B cell (primary cell): Measurements from ENCODE around the gene STX11. TPM values are rescaled to one million over a fixed set of nuclear protein-coding genes. Genes with fewer than 3 reads are reported as not detected.

ENCODE experiments used
- ATAC-seq: fragments of 200-7000 bp; cut with Tn5 transposase; one replicate; pipeline ENCODE4 v1.10.0; 2021; ENCODE audit warnings: low read depth, mild to moderate bottlenecking, moderate number of reproducible peaks, moderate library complexity
- CTCF ChIA-PET: fragments of 350-600 bp; sonication (Branson Sonifier 250); formaldehyde crosslinking; loops from one replicate; lab custom pipeline; 2021; ENCODE audit warnings: antibody characterized with exemption, inconsistent platforms; lab: Charles Lee
- POLR2A ChIA-PET: fragments of 350-600 bp; sonication (Branson Sonifier 250); formaldehyde crosslinking; loops from one replicate; lab custom pipeline; 2021; ENCODE audit warnings: antibody characterized with exemption; lab: Charles Lee
- DNase-seq: peaks from one replicate; pipeline ENCODE4 v3.0.0; 2013
- H2AFZ ChIP-seq: 2 replicates; pipeline ENCODE4 v1.6.1; 2012; ENCODE audit warnings: mild to moderate bottlenecking, low read depth, low read length; ENCODE audit not compliant: insufficient read depth, poor library complexity, severe bottlenecking
- H3K27ac ChIP-seq, 2 donors: 1 replicate in 1 of 2; 2 replicates in 1 of 2; pipeline ENCODE4 v1.5.1; 2012 to 2013; ENCODE audit warnings: low read length in 2 of 2, mild to moderate bottlenecking in 2 of 2, moderate library complexity in 1 of 2
- H3K27me3 ChIP-seq, 4 experiments: fragments of 200-600 bp in 1 of 4; sonication (generic) in 1 of 4; replicated peaks in 1 of 4; 1 replicate in 2 of 4; 2 replicates in 2 of 4; pipeline versions ENCODE4 v1.6.1 to v1.7.0; 2013 to 2016; ENCODE audit warnings: low read length in 3 of 4, mild to moderate bottlenecking in 2 of 4, mixed read lengths in 1 of 4, moderate library complexity in 1 of 4; ENCODE audit not compliant: insufficient read depth in 4 of 4, control insufficient read depth in 3 of 4; ENCODE audit errors: control extremely low read depth in 1 of 4
- H3K36me3 ChIP-seq, 2 experiments: replicated peaks in 1 of 2; 1 replicate in 1 of 2; 2 replicates in 1 of 2; pipeline versions ENCODE4 v1.6.1 to v1.7.1; 2013; ENCODE audit warnings: low read length in 1 of 2; ENCODE audit not compliant: insufficient read depth in 2 of 2, control insufficient read depth in 1 of 2; ENCODE audit errors: control extremely low read depth in 1 of 2, extremely low read depth in 1 of 2
- H3K4me1 ChIP-seq, 2 donors: fragments of 200-600 bp in 1 of 2; sonication (generic) in 1 of 2; 1 replicate in 1 of 2; 2 replicates in 1 of 2; pipeline versions ENCODE4 v1.5.1 to v1.6.1; 2013 to 2017; ENCODE audit warnings: low read length in 2 of 2; ENCODE audit not compliant: control insufficient read depth in 2 of 2, insufficient read depth in 2 of 2
- H3K4me2 ChIP-seq: replicated peaks from 2 replicates; pipeline ENCODE3; 2012; ENCODE audit warnings: mild to moderate bottlenecking, low read depth, low read length; ENCODE audit not compliant: poor library complexity, severe bottlenecking
- H3K4me3 ChIP-seq, 5 experiments: fragments of 200-600 bp in 1 of 5; sonication (generic) in 1 of 5; 1 replicate in 3 of 5; 2 replicates in 2 of 5; pipeline versions ENCODE4 v1.5.1 to v1.7.0; 2011 to 2016; ENCODE audit warnings: low read length in 4 of 5, mild to moderate bottlenecking in 4 of 5, low read depth in 2 of 5, control low read depth in 1 of 5, moderate library complexity in 1 of 5; ENCODE audit not compliant: insufficient read depth in 1 of 5; ENCODE audit errors: control extremely low read depth in 1 of 5, extremely low read depth in 1 of 5
- H3K79me2 ChIP-seq: fragments of 200-600 bp; sonication (generic); one replicate; pipeline ENCODE4 v1.6.0; 2016; ENCODE audit warnings: low read length; ENCODE audit not compliant: control insufficient read depth, insufficient read depth
- H3K9ac ChIP-seq: fragments of 200-600 bp; sonication (generic); 2 replicates; pipeline ENCODE4 v1.6.1; 2017; ENCODE audit warnings: mild to moderate bottlenecking, low read length, moderate library complexity
- H3K9me3 ChIP-seq, 3 donors: one replicate each; pipeline versions ENCODE4 v1.6.1 to v1.7.1; 2013; ENCODE audit warnings: low read length in 2 of 3; ENCODE audit not compliant: control insufficient read depth in 2 of 3, insufficient read depth in 1 of 3; ENCODE audit errors: control extremely low read depth in 1 of 3
- H4K20me1 ChIP-seq: 2 replicates; pipeline ENCODE4 v1.6.0; 2012; ENCODE audit warnings: mild to moderate bottlenecking, low read length; ENCODE audit not compliant: insufficient read depth, control insufficient read depth, poor library complexity, severe bottlenecking
- H3K27ac Mint-ChIP-seq: one replicate; pipeline ENCODE4 v1.8.0; 2021; ENCODE audit warnings: mixed read lengths
- H3K27me3 Mint-ChIP-seq: one replicate; pipeline ENCODE4 v1.8.0; 2021; ENCODE audit warnings: mixed read lengths
- H3K4me1 Mint-ChIP-seq: one replicate; pipeline ENCODE4 v1.8.0; 2021; ENCODE audit warnings: mixed read lengths
- H3K4me3 Mint-ChIP-seq: one replicate; pipeline ENCODE4 v1.8.0; 2021; ENCODE audit warnings: mixed read lengths
- H3K9me3 Mint-ChIP-seq: one replicate; pipeline ENCODE4 v1.8.0; 2022; ENCODE audit warnings: mixed read lengths; ENCODE audit not compliant: insufficient read depth
- EZH2 ChIP-seq: IDR thresholded peaks from 2 replicates; pipeline ENCODE4 v1.6.1; 2012; ENCODE audit warnings: borderline replicate concordance, low read depth, mild to moderate bottlenecking, moderate library complexity, low read length; ENCODE audit not compliant: insufficient read depth, poor library complexity, severe bottlenecking
- WGBS: methylation state at CpG from one replicate; pipeline ENCODE4 v1.1.5; 2013; ENCODE audit warnings: missing lambda C conversion rate; ENCODE audit not compliant: insufficient coverage; 5-methylcytosine and 5-hydroxymethylcytosine counted together
- intact Hi-C: fragments of 100-400 bp; cut with micrococcal nuclease; formaldehyde crosslinking; loops from one replicate; pipeline ENCODE4 v1.10.0; 2022
- polyA plus RNA-seq: library from polyadenylated mRNA; depleted of rRNA; stranded (reverse); fragments of >200 nt; gene quantifications from 2 replicates; pipeline ENCODE4 v1.2.3, GENCODE V29; 2012
- total RNA-seq, 2 donors: library from RNA; stranded (reverse); fragments of 120-200 nt in 1 of 2; gene quantifications; 1 replicate in 1 of 2; 2 replicates in 1 of 2; pipeline versions ENCODE4 v1.2.3 to v1.2.4, GENCODE V29; 2013 to 2022
- TF ChIP-seq, protein P1 (sequence below): fragments of 200-600 bp; IDR thresholded peaks from one replicate; pipeline ENCODE4 v1.8.0; 2022; ENCODE audit warnings: antibody characterized with exemption, mild to moderate bottlenecking

Gene STX11
- total and polyA plus RNA-seq, 2 donors (not counting 1 experiment from before 2014, with no cell fraction given): 10.3 to 14.6 TPM

DNA sequence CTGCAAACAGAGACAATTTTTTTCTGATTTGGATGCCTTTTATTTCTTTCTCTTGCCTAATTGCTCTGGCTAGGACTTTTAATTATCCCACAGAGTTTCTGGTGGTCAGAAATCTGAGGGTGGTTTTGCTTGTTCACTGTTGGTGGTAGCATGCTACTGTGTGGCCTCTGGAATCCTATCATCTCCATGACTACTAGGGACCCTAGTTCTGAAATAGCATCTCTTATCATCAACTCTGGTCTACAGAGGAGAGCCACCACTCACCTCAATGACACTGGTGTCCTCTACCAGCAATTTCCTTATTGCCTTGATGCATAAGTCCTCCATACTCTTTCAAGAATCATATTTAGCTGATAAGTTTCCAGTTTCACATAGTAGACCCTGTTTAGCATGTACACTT lies 27.5 kb upstream of the STX11 start:
- ATAC-seq (no peak), DNase-seq (no peak)
- Mint-ChIP-seq H3K4me1 (peaks cover 10% of the 10 kb centered on the region), H3K27me3 (no peaks in the 10 kb centered on the region), H3K9me3 (no peaks in the 10 kb centered on the region), H3K4me3 (no peak overlapping the region), H3K27ac (no peak overlapping the region)
- H3K9me3 ChIP-seq: no peaks in the 10 kb centered on the region
- no peaks in the 10 kb centered on the region for H3K27me3 ChIP-seq
- TF ChIP-seq, protein P1, sequence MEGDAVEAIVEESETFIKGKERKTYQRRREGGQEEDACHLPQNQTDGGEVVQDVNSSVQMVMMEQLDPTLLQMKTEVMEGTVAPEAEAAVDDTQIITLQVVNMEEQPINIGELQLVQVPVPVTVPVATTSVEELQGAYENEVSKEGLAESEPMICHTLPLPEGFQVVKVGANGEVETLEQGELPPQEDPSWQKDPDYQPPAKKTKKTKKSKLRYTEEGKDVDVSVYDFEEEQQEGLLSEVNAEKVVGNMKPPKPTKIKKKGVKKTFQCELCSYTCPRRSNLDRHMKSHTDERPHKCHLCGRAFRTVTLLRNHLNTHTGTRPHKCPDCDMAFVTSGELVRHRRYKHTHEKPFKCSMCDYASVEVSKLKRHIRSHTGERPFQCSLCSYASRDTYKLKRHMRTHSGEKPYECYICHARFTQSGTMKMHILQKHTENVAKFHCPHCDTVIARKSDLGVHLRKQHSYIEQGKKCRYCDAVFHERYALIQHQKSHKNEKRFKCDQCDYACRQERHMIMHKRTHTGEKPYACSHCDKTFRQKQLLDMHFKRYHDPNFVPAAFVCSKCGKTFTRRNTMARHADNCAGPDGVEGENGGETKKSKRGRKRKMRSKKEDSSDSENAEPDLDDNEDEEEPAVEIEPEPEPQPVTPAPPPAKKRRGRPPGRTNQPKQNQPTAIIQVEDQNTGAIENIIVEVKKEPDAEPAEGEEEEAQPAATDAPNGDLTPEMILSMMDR: no peak
- no peak for TF ChIP-seq EZH2
- no peak overlapping the region for H3K9ac ChIP-seq
- H4K20me1 ChIP-seq: no peaks in the 10 kb centered on the region
- H3K4me3 ChIP-seq: no peak overlapping the region
- no peaks in the 10 kb centered on the region for H3K79me2 ChIP-seq
- ChIA-PET CTCF (interaction anchor here (1.2 to 2.2 kb wide), 2 partner anchors 18 to 359 kb away, joined by 6 to 8 read pairs; no protein-coding TSS in a partner anchor), POLR2A (interaction anchor here (0.6 kb wide), 1 partner anchor 179 kb away, joined by 8 read pairs; no protein-coding TSS in a partner anchor)
- no peak overlapping the region for H3K4me2 ChIP-seq
- no peak overlapping the region for H3K27ac ChIP-seq
- no peaks in the 10 kb centered on the region for H3K36me3 ChIP-seq
- H2AFZ ChIP-seq: no peak overlapping the region
- intact Hi-C loops: no loop called here
- no peaks in the 10 kb centered on the region for H3K4me1 ChIP-seq

DNA sequence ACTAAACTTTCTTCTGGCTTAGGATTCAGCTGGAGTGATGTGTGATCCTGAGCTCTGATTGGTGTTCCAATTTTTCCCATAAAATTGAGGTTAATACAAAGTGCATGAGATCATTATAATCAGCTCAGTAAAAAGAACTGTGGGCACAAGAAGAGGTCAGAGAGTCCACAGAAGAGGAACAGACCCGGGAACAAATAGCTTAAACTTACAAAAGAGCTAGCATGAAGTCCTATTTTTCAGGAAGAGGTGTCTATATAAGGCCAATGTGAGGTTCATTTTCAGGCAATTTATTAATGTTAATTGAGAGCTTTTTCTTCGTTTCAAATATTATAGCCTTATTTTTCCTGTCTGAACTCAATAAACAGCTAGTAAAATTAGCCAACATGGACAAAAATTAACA lies 26.9 kb upstream of the STX11 start:
- Mint-ChIP-seq H3K4me1 (peaks cover 10% of the 10 kb centered on the region), H3K9me3 (no peaks in the 10 kb centered on the region), H3K27ac (no peak overlapping the region), H3K27me3 (no peaks in the 10 kb centered on the region), H3K4me3 (no peak overlapping the region)
- Histone ChIP-seq H2AFZ (peak overlapping the region; percentile 6), H3K9me3 (no peaks in the 10 kb centered on the region), H3K9ac (no peak overlapping the region), H3K79me2 (no peaks in the 10 kb centered on the region), H3K36me3 (no peaks in the 10 kb centered on the region), H3K4me1 (no peaks in the 10 kb centered on the region), H3K27me3 (no peaks in the 10 kb centered on the region), H3K27ac (no peak overlapping the region), H3K4me3 (no peak overlapping the region), H3K4me2 (no peak overlapping the region), H4K20me1 (no peaks in the 10 kb centered on the region)
- no peak for DNase-seq
- ATAC-seq: no peak
- no CpG with 5 or more reads among the region's 2 CpGs for WGBS
- intact Hi-C loops: no loop called here
- TF ChIP-seq, protein P1: no peak
- TF ChIP-seq EZH2: no peak
- POLR2A ChIA-PET: no interaction called here
- CTCF ChIA-PET: interaction anchor here (0.8 to 2.2 kb wide), 7 partner anchors 17 to 358 kb away, joined by 3 to 8 read pairs (median 4); no protein-coding TSS in a partner anchor
